Epidermal melanocyte (primary cell): ENCODE measurements around the gene C17orf58.
"Not testable (repeated sequence)": the region's sequence is repeated elsewhere in the genome, so short reads cannot be mapped to it uniquely, and the experiment has no call there.

Experiments used
- DNase-seq: peaks from one replicate; pipeline ENCODE4 v3.0.0; 2011; ENCODE audit warnings: low spot score; ENCODE audit not compliant: insufficient read length

The C17orf58 gene

GRCh38 chr17:67996301-67997171, at the start of gene C17orf58:
TSS of gene C17orf58 (minus strand) at chr17:67996469. CDS start at chr17:67996198, 271 bp downstream.
- not testable (repeated sequence) for DNase-seq

- no peak for DNase-seq
These were observed 40.3 kb upstream of the C17orf58 start for GRCh38 chr17:68036304-68037147.

DNA sequence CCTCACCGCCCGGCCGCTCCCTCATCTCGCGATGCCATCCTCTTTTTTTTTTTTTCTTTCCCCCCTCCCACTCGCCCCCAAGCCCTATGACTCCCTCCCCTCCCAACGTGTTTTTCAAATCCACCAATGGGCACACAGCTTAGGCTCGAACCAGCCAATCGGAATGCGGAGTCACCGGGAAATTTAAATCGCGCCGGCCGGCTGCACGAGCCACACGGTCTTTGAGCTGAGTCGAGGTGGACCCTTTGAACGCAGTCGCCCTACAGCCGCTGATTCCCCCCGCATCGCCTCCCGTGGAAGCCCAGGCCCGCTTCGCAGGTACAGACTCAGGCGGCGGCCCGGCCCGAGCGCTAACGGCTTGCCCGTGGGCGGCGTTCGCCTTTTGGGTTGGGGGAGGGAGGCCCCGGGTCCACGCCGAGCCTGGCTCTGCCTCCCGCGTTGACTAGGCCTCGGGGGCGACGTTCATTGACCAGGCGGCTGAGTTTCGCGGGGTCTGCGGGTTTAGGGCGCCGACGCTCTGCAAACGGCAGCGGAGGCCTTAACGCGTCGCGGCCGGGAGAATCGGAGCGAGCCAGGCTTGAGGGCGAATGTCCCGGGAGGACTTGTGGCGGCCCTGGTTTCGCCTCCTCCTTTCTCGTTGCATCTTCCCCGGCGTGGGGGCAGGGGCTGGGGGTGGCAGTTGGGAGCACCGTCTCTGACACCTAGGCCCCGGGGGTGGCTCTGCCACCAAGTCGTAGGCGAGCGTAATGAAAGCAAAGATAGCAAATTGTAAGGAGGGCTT, 39.4 kb upstream of the C17orf58 start, which contains the start of gene KPNA2:
KPNA2 (plus strand) TSS at position 213 of the 781 bp plus-strand sequence. CDS start 1,398 bp downstream, outside the sequence.
- DNase-seq: peak; percentile 99

- no peak for DNase-seq
These were observed 38.9 kb upstream of the C17orf58 start for GRCh38 chr17:68035131-68035522.

GRCh38 chr17:68034452-68034776, 38.1 kb upstream of the C17orf58 start:
- no peak for DNase-seq

- peak; percentile 61 for DNase-seq
These were observed 37.6 kb upstream of the C17orf58 start for GRCh38 chr17:68033636-68034451.

- DNase-seq: no peak
These were observed 33.4 kb upstream of the C17orf58 start for GRCh38 chr17:68029512-68030215.

DNA sequence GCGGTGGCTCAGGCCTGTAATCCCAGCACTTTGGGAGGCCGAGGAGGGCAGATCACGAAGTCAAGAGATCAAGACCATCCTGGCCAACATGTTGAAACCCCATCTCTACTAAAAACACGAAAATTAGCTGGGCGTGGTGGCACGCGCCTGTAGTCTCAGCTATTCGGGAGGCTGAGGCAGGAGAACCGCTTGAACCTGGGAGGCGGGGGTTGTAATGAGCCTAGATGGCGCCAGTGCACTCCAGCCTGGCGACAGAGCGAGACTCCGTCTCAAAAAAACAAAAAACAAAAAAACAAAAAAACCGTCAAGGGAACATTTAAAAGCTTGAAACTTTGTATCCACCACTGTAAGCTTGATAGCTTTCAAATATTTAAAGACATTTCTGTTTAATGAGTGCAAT, 26.3 kb upstream of the C17orf58 start:
- DNase-seq: not testable (repeated sequence)

- no peak for DNase-seq
These were observed 25.7 kb upstream of the C17orf58 start for GRCh38 chr17:68021963-68022362.

DNA sequence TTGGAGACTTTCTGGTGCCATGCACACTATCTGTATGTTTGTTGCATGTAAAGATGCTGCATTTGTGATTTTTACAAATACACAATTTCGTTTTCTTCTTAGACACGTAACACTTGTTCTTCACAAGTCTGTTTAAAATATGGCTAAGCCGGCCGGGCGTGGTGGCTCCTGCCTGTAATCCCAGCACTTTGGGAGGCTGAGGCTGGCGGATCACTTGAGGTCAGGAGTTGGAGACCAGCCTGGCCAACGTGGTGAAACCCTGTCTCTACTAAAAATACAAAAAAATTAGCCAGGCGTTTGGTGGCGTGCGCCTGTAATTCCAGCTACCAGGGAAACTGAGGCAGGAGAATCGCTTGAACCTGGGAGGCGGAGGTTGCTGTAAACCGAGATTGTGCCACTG, 24.5 kb upstream of the C17orf58 start:
- DNase-seq: not testable (repeated sequence)

DNA sequence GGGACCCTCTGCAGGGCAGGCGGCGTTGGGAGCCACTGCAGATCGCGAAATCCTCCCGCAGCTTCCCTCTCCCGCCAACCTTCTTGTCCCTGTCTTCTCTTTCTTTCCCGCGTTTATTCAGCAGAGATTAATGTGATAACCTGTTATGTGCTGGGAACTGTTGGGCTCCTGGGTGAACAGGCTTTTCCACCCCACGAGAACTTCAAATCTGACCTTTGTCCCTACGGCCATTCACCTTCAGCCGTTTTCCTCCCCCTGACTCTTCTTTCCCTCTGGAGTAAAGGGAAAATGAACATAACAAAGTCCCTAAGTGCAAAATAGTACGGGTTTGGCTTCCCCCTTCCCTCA, 24.1 kb upstream of the C17orf58 start:
- peak; percentile 30 for DNase-seq

GRCh38 chr17:68019675-68020408, 23.6 kb upstream of the C17orf58 start:
- DNase-seq: peak; percentile 97

DNA sequence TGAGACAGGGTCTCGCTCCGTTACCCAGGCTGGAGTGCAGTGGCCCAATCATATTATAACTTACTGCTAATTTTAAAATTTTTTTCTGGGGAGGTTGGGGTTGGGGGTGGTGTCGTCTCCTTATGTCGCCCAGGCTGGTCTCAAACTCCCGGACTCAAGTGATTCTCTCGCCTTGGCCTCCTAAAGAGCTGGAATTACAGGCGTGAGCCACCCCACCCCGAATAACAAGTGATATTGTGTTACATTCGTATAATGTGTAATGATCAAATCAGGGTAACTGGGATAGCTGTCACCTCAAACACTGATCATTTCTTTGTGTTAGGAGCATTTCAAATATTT, 23.0 kb upstream of the C17orf58 start:
- DNase-seq: no peak

GRCh38 chr17:68018493-68018892, 22.2 kb upstream of the C17orf58 start:
- not testable (repeated sequence) for DNase-seq

DNA sequence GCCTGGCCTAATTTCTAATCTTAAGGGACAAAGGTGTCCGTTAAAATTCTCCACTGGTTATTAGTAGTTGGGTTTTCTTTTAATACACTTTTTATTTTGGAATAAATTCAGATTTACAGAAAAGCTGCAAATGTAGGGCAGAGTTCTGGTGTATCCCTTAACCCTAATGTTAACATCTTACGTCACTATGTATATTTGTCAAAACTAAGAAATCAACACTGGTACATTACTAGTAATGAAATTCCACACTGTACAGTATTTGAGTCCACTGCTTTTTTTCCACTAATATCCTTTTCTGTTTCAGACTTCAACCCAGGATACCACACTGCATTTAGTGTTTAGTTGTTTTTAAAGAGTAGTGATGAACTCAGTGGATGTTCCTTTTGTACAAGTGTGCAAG, 20.6 kb upstream of the C17orf58 start:
- DNase-seq: no peak

GRCh38 chr17:68015081-68015723, 18.9 kb upstream of the C17orf58 start:
- no peak for DNase-seq

DNA sequence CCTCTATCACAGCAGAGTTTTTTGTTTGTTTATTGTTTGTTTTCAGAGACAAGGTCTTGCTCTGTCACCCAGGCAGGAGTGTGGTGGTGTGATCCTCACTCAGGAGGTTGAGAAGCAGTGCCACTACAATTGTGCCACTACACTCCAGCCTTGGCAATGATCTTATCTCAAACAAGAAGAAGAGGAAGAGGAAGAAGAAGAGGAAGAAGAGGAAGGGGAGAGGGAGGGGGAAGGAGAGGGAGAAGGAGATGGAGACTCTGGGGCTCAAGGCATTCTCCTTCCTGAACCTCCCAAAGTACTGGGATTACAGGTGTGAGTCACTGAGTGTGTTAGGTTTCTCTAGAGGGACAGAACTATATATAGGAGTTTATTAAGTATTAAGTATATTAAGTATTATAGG, 17.1 kb upstream of the C17orf58 start:
- no peak for DNase-seq

DNA sequence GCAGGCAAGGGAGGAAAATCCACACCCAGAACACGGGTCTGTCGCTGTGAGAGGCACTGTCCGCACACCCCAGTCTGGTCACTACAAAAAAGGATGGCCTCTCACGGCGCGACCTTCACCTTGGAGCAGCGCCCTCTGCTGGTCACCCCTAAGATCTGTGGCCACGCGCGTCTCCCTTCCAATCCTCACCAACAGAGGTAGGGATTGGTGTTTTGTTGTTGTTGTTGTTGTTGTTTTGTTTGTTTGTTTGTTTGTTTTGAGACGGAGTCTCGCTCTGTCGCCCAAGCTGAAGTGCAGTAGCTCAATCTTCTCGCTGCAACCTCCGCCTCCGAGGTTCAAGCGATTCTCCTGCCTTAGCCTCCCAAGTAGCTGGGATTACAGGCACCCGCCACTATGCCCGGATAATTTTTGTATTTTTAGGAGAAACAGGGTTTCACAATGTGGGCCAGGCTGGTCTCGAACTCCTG, 15.0 kb upstream of the C17orf58 start:
- DNase-seq: peak; percentile 50

DNA sequence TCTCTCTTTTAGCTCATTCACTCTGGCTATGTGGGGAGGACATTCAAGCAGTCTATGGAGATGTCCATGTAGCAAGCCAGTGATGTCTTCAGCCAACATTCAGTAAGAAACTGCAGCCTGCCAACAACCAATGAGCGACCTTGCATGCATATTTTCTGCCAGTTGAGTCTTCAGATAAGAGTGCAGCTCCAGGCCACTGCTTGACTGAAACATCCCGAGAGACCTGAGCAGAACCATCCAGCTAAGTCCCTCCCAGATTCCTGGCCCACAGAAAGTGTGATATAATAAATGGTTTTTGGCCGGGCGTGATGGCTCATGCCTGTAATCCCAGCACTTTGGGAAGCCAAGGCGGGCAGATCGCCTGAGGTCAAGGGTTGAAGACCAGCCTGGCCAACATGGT, 10.5 kb upstream of the C17orf58 start:
- no peak for DNase-seq
